Measurements from ENCODE around the gene OXNAD1.

OXNAD1 gene

DNA sequence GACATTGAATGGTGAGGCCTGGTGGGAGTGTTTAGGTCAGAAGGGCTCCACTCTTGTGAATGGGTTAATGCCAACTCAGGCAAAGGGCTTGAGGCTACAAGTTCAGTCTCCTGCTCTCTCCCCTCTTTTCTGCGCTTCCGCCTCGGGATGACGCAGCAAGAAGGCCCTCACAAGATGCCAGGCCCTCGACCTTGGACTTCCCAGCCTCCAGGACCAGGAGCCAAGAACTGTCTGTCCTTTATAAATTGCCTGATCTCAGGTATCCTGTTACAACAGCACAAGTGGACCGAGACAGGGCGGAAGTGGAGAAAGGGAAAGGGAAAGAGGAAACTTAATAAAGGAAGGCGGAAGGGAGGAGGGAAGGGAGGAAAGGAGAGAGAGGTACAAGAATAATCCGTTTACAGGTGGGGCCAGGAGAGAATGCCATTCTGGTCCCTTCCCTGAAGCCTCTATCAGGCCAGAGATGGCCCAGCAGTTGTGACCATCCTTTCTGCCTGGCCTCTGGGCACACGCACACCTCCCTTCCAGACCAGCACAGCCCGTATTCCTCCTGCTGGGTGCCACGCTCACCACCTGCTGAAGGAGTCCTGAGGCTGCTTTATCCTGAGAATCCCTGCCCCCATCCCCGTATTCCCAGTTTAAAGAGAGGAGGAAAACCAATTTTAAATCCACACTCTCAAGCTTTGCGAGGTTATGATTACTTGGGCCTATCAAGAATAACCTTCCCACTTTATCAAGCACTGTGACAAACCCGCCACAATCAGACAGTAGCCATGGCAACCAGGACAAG, 64.2 kb downstream of the OXNAD1 start:
- DNase-seq, result no peak

DNA sequence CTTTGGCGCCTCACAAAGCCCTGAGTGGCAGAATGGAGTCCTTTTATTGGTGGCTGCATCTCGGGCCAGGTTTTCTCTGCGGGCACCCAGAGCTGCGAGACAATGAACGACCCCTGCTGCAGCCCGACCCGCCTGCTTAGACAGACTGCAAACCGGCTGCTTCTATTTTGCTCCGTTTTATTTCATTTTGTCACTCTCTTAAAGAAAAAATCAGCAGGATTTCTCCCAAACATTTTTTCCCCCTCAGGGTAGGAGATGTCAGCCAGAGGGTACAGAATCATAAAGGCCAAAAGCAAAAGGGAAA, 64.8 kb downstream of the OXNAD1 start:
- DNase-seq, result no peak

DNA sequence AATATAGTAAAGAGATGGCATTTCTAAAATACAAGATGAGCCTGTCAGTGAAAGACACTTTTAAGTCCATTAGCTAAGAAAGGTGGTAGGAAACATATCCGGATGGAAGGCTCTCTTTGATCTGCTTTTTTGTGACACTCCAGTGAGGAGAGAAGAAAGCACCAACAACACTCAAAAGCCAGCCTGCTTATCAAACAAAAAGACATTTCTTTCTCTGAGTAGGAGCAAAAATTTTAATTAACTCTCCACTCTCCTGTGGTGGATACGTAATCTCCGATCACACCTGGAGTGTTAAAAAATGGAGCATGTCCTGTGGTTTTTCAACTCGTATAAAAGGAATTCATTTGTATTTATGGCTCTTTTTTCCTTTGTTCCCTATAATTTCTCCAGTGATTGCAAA, 65.3 kb downstream of the OXNAD1 start:
- no peak for DNase-seq

DNA sequence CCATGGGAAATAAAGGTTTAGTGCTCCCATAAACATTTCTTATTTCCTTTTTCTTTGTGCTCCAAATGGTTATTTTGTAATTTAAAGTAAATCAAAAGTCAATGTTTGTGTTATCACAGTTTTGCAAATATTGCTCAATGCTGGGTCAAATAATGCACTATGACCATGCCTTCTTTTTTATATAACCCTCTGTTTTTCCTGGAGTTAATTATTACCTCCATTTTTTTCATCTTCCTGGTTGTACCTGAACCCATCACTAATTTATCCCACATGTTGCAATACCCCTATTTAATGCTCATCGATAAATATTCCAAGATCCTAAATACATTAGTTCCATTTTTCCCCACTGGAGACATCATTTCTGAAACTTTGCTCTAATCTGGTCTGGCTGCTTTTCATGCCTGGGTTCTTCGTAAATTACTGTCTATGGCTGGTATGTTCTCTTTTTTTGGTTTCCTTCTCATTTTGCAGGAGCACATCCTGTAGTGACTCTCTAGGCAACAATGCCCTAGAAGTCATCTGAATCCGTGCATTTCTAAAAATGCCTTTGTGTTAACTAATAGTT, 66.4 kb downstream of the OXNAD1 start:
- no peak for DNase-seq

DNA sequence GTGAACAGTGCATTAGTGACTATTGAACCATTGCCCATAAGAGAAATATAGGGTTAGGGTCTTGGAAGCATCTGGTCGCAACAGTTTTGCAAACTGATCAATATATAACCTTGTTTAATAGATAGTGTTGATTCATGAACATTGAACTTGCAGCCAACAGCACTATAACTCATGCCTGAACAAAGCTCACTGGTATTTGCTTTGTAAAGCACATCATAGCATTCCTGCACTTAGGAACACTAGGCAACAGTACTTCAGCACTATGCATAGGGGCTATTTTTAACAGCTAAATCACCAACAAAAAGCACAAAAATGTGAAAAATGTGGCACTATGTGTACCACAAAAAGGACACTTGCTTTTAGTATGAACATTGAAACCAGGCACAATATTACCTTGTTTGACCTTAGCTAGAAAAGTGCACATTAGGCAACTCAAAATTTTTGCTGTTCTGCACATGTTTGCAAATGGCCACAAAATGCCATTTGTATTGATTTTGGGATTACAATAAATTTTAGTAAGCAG, 68.0 kb downstream of the OXNAD1 start:
- no peak for DNase-seq

DNA sequence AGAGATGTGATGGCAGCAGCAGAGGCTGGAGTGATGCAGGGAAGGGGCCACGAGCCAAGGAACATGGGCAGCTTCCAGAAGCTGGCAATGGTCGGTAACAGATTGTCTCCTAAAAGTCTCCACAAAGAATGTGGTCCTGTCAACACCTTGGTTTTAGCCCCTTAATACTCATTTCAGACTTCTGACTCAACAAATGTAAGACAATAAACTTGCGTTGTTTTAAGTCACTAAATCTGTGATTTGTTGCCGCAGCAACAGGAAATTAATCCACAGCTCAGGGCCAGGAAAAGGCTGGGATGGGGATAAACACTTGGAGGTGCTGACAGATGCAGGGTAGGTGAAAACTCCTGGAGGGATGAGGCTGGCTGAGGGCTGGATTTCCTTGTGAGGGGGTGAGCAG, 69.9 kb downstream of the OXNAD1 start:
- DNase-seq, result no peak

DNA sequence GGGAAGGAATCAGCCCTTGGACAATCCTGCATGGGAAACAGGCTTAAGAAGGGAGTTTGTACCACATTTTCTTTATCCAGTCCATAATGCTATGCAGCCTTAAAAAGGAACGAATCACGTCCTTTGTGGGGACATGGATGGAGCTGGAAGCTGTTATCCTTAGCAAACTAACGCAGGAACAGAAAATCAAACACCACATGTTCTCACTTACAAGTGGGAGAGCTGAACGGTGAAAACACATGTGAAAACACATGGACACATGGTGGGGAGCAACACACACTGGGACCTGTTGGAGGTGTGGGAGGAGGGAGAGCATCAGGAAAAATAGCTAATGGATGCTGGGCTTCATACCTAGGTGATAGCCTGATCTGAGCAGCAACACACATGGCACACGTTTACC, 70.3 kb downstream of the OXNAD1 start:
- DNase-seq, result no peak

DNA sequence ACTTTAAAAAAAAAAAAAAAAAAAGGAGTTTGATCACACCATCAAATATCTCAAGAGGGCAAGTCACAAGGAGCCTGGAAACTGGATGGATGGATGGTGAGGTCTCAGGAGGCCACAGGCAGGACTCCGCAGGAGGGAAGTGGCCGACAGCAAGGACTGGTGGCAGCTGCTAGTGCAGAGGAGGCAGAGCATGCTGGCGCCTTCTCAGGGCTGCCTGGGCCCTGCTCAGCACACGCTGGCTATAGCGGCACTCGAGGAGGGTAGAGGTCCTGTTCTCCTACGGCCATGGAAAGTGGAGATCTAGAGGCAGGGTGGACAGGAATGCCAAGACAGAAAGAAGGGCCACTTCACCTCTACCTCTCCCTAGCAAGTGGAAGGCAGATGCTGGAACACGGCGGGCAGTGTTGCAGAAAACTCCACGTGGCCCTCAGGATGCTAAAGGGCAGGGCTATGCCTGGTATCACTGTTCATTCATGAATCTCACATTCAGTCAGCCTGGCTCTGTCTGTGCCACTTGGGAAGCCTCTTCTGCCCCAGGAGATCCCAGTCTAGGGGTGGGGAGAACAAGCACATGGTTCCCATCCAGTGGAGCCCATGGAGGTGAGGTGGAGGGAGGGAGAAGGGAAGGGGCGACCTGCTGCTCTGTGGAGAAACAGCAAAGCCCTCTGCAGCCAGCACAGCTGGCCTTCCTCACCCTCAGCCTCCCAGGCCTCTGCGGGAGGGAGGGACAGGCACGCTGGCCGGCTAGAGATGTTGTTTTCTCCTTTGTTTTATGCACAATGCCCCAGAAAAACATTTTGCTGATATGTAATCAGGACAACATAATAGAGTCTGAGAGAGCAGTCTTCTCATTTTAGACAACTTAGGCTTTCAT, 71.0 kb downstream of the OXNAD1 start:
- no peak for DNase-seq

DNA sequence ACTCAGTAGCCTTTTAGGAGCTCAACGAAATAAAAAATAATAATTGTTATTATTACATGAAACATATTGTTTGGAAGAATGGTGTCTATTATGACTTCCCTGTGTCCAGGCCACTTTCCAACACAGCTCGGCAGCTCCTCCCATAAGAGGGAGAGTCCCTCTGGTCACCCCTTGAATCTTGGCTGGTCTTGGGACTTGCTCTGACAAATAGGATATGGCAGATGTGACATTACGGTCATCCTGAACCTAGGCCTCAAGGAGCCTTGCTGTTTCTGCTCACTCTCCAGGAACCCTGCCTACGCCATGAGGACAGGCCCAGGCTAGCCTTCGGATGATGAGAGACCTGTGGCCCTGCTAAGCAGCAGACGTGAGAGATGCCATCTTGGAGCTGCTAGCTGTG, 71.8 kb downstream of the OXNAD1 start:
- DNase-seq, result no peak

DNA sequence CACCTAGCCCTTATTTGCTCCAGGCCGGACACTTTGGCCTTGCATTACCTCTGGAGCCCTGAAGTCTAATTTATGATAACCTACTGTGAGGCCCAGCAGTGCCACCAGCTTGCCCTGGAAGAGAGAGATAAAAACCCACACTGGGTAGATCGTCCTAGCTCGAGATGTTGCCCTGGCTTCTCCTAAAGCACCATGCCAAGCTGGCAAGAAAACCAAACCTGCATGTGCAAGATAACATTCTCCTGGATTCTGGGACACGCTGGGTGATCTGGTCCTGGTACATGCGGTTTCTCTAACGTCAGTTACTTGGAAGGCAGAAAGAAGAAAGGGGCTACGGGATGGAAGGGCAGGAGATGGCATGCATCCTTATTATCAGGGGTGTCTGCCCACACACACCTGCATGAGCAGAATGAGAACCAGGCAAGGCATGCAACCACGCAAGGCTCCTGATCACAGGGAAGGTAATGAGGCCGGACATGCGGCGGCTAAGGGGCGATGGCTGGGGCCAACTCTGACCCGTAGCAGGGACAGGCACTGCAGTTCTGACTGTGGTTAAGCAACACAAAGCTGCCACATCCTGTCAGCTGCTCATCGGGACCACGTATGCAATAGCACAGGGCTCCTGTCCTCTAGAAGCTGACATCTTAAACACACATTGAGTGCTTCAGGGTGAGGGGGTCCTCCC, 73.0 kb downstream of the OXNAD1 start:
- no peak for DNase-seq

DNA sequence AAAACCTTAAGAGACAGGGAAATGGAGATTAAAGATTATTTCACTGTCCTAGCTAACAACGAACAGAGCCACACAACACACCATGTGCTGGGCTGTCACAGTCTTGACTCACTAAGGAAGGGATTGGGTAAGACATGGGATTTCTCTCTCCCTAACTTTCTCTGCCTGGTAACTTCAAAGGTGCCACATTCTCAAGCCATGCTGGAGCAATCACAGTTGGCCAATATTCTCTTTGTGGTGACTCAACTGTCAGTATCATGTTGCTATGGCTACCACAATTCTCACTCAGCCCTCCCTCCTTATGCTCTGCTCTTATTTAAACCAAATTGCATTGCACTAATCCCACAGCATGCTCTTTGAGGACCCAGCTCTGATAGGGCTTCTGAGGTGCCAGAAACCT, 74.0 kb downstream of the OXNAD1 start:
- no peak for DNase-seq

DNA sequence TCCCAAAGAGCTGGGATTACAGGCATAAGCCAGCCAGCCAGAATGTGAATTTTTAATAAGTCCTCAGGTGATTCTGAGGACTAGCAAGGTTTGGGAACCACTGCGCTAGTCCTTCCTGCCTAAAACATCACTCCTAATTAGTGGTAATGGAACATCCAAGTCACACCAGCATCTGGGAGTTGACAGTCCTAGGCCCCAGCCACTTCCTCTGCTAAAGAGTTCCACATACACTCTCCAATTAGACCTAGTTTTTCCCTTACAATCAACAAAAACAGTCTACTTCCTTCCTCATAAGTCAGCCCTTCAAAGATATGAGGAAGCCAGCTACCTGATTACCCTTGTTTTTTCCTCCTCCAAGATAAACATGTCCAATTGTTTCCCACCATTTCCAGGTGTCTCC, 78.1 kb downstream of the OXNAD1 start:
- no peak for DNase-seq

DNA sequence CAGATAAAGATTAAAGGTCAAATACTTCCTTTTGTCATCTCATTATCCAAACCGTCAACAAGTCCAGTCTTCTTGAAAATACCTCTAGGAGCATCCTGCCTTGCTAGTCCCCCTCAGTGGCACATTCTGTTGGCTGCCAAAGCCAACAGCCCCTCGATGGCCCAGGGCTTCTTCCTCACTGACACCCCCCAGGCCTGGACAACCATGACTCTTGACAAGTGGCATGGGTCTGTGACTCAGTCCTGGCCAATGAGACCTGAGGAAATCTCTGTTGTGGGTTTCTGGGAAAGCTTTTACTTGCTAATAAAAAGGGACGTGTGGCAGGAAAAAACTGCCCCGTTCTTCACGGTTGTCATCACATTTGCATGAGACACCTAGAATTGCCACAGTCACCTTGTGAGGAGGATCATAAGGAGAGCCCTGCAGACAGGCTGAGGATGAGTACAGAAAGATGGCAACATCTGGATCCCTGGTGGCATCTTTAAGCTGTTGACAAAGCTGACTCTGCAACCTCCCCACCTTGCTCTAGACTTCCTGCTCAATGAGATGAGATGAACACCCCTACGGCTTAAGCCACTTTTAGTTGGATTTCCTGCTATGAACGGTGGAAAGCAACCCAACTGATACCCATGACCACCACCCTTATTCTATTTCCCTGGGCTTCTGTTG, 81.5 kb downstream of the OXNAD1 start:
- no peak for DNase-seq

DNA sequence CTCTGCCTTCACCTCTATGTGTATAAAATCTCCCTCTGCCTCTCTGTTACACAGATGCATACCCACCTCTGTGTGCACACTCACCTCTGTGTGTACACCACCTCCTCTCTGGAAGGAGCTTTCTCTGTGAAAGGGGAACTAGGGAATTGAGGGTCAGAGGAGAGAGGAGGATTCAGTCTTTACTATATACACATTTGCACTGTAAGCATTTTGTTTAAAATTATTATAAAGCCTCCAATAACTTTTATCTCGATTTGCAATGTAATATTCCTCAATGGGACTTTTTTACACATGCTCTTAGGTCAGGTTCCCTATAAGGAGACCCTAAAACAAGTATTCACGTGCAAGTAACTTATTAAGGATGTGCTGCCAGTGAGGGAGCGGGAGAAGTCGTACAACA, 82.5 kb downstream of the OXNAD1 start:
- DNase-seq, result no peak

DNA sequence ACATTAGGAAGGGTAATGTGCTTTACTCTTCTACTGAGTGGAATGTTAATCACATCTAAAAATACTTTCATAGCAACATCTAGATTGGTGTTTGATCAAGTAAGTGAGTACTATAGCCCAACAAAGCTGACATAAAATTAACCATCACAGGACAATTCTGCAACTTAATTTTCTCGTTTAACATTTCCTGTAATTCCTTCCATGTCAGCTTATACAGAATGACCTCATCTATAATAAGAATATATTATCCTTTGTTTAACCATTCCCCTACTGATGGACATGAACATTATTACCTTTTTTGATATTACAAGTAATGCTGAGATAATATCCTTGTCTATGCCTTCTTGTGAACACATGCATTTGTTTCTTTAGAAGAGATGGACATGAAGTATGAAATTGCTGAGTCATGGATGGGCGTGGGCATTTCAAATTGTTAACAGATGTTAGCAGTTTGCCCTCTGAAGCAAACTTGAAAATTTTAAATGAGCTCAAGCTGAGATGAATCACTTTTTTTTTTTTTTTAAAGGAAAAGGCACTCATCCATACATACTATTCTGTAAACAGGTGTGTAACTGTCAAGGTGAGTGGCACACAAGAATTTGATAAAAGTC, 85.1 kb downstream of the OXNAD1 start:
- DNase-seq, result no peak

DNA sequence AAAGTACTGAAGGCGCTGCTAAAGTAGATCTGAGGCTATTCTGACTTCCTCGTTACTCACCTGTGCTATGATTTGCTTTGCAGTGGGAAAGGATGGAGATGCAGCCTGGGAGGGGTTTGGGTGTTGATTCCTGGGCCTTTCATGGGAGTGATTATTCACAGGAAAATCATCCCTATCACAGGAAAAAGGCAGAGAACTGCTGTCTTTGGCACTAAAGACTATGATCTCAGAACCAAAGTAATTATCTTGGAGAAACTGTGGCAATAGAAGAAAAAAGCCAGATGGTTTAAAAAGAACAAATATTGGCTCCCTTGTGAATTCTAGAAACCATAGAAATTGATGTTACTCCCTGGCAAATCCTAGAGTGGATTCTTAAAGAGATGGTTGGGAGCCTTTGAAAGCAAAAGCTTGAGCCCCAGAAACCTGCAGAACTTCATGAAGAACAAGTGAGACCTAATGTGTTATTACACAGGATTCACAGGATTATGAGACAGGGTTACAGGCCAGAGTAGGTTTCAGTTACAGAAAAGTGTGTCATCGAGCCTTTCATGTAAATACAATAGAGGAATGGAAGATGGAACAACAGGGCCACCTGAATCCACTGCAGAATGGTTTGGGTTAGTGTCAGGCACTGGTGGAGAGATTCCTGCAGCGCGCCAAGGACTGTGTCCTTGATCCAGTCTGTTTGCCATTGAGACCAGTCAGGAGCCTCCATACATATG, 85.7 kb downstream of the OXNAD1 start:
- DNase-seq, result no peak

DNA sequence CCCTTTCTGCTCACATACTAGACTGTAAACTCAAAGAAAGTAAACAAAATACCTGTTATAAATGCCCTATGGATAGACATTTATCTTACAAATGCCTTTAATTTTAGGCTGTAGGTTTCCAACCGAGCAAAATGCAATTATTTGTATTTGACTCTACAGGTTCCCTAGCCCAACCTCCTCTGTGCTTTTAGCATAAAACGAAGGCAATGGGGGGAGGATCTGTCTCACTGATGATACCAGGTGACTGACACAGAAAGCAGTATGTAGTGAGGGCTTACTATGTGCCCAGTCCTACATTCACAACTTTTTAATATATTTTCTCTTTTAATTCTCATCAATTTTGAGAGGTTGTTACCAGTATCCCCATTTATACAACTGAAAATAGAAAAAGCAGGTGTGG, 87.4 kb downstream of the OXNAD1 start:
- no peak for DNase-seq

DNA sequence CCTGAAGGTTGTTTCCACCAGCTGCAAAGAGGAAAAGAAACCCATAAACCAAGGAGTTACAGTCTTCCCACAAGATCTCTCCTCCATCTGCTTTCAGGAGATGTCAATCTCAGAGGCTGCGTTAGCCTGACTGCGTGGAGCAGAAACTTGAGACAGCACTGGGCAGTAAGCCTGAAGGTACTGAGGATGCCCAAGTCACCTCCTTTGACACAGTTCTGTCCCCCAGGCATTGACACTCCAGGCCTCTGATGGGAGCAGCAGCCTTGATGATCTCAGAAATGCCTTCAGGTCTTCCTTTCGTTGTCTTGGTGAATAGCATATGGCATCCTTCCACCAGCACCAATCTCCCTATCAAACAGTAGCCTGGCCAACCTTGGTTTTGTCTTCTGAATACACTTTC, 89.3 kb downstream of the OXNAD1 start:
- DNase-seq, result no peak
